GM18520 (cell line): ENCODE data around the gene DCTN3.

ENCODE experiments used
- ATAC-seq: cut with Tn5 transposase; IDR thresholded peaks from one replicate; pipeline ENCODE4 v1.9.1; 2021; ENCODE audit not compliant: unreplicated experiment

DCTN3 gene

GRCh38 chr9:34624475-34625185 is 4.3 kb upstream of the DCTN3 start:
- no peak for ATAC-seq

GRCh38 chr9:34623374-34624235 is 3.3 kb upstream of the DCTN3 start:
- ATAC-seq: no peak

- ATAC-seq: no peak
These were observed 5.2 kb downstream of the DCTN3 start for GRCh38 chr9:34615132-34615531.

- ATAC-seq: no peak
These were observed 7.4 kb downstream of the DCTN3 start for GRCh38 chr9:34612788-34613390.

- ATAC-seq: peak; percentile 64
These were observed 8.2 kb downstream of the DCTN3 start, which contains the start of gene RPP25L for GRCh38 chr9:34611811-34612787. TSS of gene RPP25L (minus strand) at chr9:34612097. CDS start at chr9:34611296, 801 bp downstream.

- no peak for ATAC-seq
These were observed 9.0 kb downstream of the DCTN3 start for GRCh38 chr9:34611251-34611810.

- ATAC-seq: no peak
These were observed 9.7 kb downstream of the DCTN3 start for GRCh38 chr9:34610434-34611206.

GRCh38 chr9:34607331-34607730 is 13.0 kb downstream of the DCTN3 start:
- no peak for ATAC-seq

GRCh38 chr9:34606905-34607304 is 13.4 kb downstream of the DCTN3 start:
- ATAC-seq: no peak

- no peak for ATAC-seq
These were observed 14.1 kb downstream of the DCTN3 start for GRCh38 chr9:34606190-34606589.

- no peak for ATAC-seq
These were observed 16.6 kb downstream of the DCTN3 start for GRCh38 chr9:34603610-34604231.

GRCh38 chr9:34601937-34602573 is 18.2 kb downstream of the DCTN3 start:
- ATAC-seq: no peak

- no peak for ATAC-seq
These were observed 19.4 kb downstream of the DCTN3 start for GRCh38 chr9:34600908-34601307.

GRCh38 chr9:34599546-34599945 is 20.7 kb downstream of the DCTN3 start:
- ATAC-seq: no peak

- ATAC-seq: no peak
These were observed 26.1 kb downstream of the DCTN3 start for GRCh38 chr9:34594177-34594576.

GRCh38 chr9:34592895-34593601 is 27.2 kb downstream of the DCTN3 start:
- ATAC-seq: no peak

- no peak for ATAC-seq
These were observed 28.1 kb downstream of the DCTN3 start for GRCh38 chr9:34591917-34592866.
